Hepatocyte (in vitro differentiated cells): ENCODE data around the gene AMPD2. TPM values are rescaled to one million over a fixed set of nuclear protein-coding genes. Genes with fewer than 3 reads are reported as not detected.

Source experiments
- DNase-seq: peaks from one replicate; pipeline ENCODE4 v3.0.0-alpha.2; 2016; ENCODE audit warnings: low spot score
- H2AFZ ChIP-seq: fragments of 200-600 bp; sonication (generic); 2 replicates; pipeline ENCODE4 v1.6.0; 2016; ENCODE audit warnings: antibody characterized with exemption, mild to moderate bottlenecking
- H3K27ac ChIP-seq: fragments of 200-600 bp; sonication (generic); 2 replicates; pipeline ENCODE4 v1.5.1; 2016; ENCODE audit warnings: mild to moderate bottlenecking
- H3K27me3 ChIP-seq: fragments of 200-600 bp; sonication (generic); 2 replicates; pipeline ENCODE4 v1.6.1; 2016
- H3K36me3 ChIP-seq: fragments of 200-600 bp; sonication (generic); replicated peaks from 2 replicates; pipeline ENCODE4 v1.5.1; 2016; ENCODE audit warnings: low read depth; ENCODE audit not compliant: insufficient read depth
- H3K4me1 ChIP-seq: fragments of 200-600 bp; sonication (generic); 2 replicates; pipeline ENCODE4 v1.5.1; 2016; ENCODE audit warnings: mild to moderate bottlenecking, moderate library complexity; ENCODE audit not compliant: insufficient read depth
- H3K4me2 ChIP-seq: fragments of 200-600 bp; sonication (generic); 2 replicates; pipeline ENCODE4 v1.6.0; 2016
- H3K4me3 ChIP-seq: fragments of 200-600 bp; sonication (generic); 2 replicates; pipeline ENCODE4 v1.5.1; 2016; ENCODE audit warnings: mild to moderate bottlenecking
- H3K79me2 ChIP-seq: fragments of 200-600 bp; sonication (generic); 2 replicates; pipeline ENCODE4 v1.6.0; 2017; ENCODE audit warnings: mild to moderate bottlenecking
- H3K9me2 ChIP-seq: fragments of 200-600 bp; sonication (generic); replicated peaks from 2 replicates; pipeline ENCODE4 v1.6.0; 2017; ENCODE audit warnings: mild to moderate bottlenecking; ENCODE audit not compliant: insufficient read depth
- H3K9me3 ChIP-seq: fragments of 200-600 bp; sonication (generic); 2 replicates; pipeline ENCODE4 v1.5.1; 2016; ENCODE audit warnings: low read depth, mild to moderate bottlenecking
- H4K20me1 ChIP-seq: fragments of 200-600 bp; sonication (generic); 2 replicates; pipeline ENCODE4 v1.6.0; 2016; ENCODE audit warnings: mild to moderate bottlenecking; ENCODE audit not compliant: insufficient read depth, poor library complexity, severe bottlenecking
- EZH2 ChIP-seq: fragments of 200-600 bp; sonication (generic); IDR thresholded peaks from 2 replicates; pipeline ENCODE4 v1.6.1; 2016; ENCODE audit warnings: antibody characterized with exemption, mild to moderate bottlenecking, borderline replicate concordance
- EZH2phosphoT487 ChIP-seq: fragments of 200-600 bp; sonication (generic); IDR thresholded peaks from one replicate; pipeline ENCODE4 v1.6.1; 2018; ENCODE audit warnings: antibody characterized with exemption, mild to moderate bottlenecking, low read depth, moderate library complexity; ENCODE audit not compliant: unreplicated experiment, severe bottlenecking
- WGBS: methylation state at CpG from one replicate; pipeline ENCODE4 v1.1.6; 2016; ENCODE audit warnings: low lambda C conversion rate; ENCODE audit errors: missing lambda C conversion rate; 5-methylcytosine and 5-hydroxymethylcytosine counted together
- polyA plus RNA-seq: library from polyadenylated mRNA; unstranded; fragments of >200 nt; fragmentation: Nextera tagmentation; extraction: Ambion mirVana; gene quantifications from 2 replicates; pipeline ENCODE4 v1.2.1, GENCODE V29; 2016
- total RNA-seq: library from RNA; depleted of rRNA; stranded (reverse); fragments of >200 nt; gene quantifications from 2 replicates; pipeline ENCODE4 v1.2.3, GENCODE V29; 2014
- TF ChIP-seq, protein P1 (sequence below): fragments of 200-600 bp; sonication (generic); IDR thresholded peaks from 2 replicates; pipeline ENCODE4 v1.5.1; 2016; ENCODE audit warnings: antibody characterized with exemption, mild to moderate bottlenecking; ENCODE audit not compliant: poor library complexity

The AMPD2 gene
- total and polyA plus RNA-seq, 2 experiments from 2014 or later = 80.9 to 81.9 TPM

- Histone ChIP-seq H2AFZ (no peak overlapping the region), H4K20me1 (no peaks in the 10 kb centered on the region), H3K36me3 (no peaks in the 10 kb centered on the region), H3K4me1 (peaks cover 20% of the 10 kb centered on the region), H3K4me2 (peak overlapping the region; percentile 34), H3K4me3 (no peak overlapping the region), H3K9me2 (no peaks in the 10 kb centered on the region), H3K9me3 (no peaks in the 10 kb centered on the region), H3K79me2 (no peaks in the 10 kb centered on the region), H3K27me3 (no peaks in the 10 kb centered on the region), H3K27ac (no peak overlapping the region)
- TF ChIP-seq, protein P1, sequence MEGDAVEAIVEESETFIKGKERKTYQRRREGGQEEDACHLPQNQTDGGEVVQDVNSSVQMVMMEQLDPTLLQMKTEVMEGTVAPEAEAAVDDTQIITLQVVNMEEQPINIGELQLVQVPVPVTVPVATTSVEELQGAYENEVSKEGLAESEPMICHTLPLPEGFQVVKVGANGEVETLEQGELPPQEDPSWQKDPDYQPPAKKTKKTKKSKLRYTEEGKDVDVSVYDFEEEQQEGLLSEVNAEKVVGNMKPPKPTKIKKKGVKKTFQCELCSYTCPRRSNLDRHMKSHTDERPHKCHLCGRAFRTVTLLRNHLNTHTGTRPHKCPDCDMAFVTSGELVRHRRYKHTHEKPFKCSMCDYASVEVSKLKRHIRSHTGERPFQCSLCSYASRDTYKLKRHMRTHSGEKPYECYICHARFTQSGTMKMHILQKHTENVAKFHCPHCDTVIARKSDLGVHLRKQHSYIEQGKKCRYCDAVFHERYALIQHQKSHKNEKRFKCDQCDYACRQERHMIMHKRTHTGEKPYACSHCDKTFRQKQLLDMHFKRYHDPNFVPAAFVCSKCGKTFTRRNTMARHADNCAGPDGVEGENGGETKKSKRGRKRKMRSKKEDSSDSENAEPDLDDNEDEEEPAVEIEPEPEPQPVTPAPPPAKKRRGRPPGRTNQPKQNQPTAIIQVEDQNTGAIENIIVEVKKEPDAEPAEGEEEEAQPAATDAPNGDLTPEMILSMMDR = peak; percentile 84
- no peak for TF ChIP-seq EZH2
- peak; percentile 90 for DNase-seq
- WGBS = 47% methylated on average over 32 of the region's 32 CpGs
Observed at GRCh38 chr1:109643385-109644230, 24.0 kb downstream of the AMPD2 start.

GRCh38 chr1:109644670-109645069, 25.0 kb downstream of the AMPD2 start:
- H3K79me2 ChIP-seq = no peaks in the 10 kb centered on the region
- H3K4me2 ChIP-seq = peak overlapping the region; percentile 12
- peaks cover 20% of the 10 kb centered on the region for H3K4me1 ChIP-seq
- DNase-seq = peak; percentile 74
- no peak overlapping the region for H3K4me3 ChIP-seq
- H2AFZ ChIP-seq = no peak overlapping the region
- peak overlapping the region; percentile 60 for H3K27ac ChIP-seq
- H3K9me2 ChIP-seq = no peaks in the 10 kb centered on the region
- H3K9me3 ChIP-seq = no peaks in the 10 kb centered on the region
- TF ChIP-seq EZH2phosphoT487 = no peak
- WGBS = 21% methylated on average over 10 of the region's 10 CpGs
- H4K20me1 ChIP-seq = no peaks in the 10 kb centered on the region
- H3K36me3 ChIP-seq = no peaks in the 10 kb centered on the region
- no peaks in the 10 kb centered on the region for H3K27me3 ChIP-seq

DNA sequence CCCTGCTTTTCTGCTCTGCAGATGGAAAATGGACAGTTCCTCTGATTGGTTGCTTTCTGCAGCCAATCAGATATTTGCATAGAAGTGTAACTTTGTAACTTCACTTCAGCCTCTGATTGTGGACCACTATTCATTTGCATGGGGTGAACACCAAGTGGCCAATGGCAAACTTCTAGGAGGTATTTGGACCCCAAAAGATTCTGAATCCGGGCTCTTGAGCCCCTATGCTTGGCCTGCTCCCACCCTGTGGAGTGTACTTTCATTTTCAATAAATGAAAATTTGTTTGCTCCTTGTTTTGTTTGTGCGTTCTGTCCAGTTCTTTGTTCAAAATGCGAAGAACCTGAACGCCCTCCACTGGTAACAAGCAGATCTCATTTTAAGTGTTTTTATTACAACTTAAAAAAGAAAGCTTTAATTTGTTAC, 29.9 kb downstream of the AMPD2 start:
- TF ChIP-seq, protein P1 = peak; percentile 52
- TF ChIP-seq EZH2 (no peak), EZH2phosphoT487 (no peak)
- Histone ChIP-seq H3K9me3 (no peaks in the 10 kb centered on the region), H2AFZ (no peak overlapping the region), H4K20me1 (no peaks in the 10 kb centered on the region), H3K9me2 (no peaks in the 10 kb centered on the region), H3K27ac (peak overlapping the region; percentile 64), H3K4me3 (no peak overlapping the region), H3K36me3 (no peaks in the 10 kb centered on the region), H3K79me2 (no peaks in the 10 kb centered on the region), H3K27me3 (no peaks in the 10 kb centered on the region), H3K4me1 (peaks cover 9% of the 10 kb centered on the region), H3K4me2 (peak overlapping the region; percentile 58)
- DNase-seq = no peak
- WGBS = 69% methylated on average over 4 of the region's 4 CpGs

DNA sequence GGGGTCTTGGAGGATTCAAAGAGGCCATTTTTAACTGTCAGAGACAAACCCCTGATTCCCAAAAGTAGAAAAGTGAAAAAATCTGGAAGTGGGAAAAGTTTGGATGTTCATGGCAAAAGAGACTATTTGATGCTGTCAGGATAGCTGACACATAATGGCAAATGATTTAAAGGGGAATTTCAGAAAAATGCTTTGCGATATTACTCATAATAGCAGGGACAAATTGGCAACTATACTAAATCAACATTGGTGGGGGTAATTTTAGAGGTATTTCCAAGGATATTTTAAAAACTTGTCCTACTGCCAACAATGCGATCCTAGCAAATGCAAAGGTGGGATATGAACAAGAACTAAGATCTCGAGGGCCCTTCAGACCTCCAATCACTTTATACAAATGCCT, 31.0 kb downstream of the AMPD2 start:
- H3K4me2 ChIP-seq = no peak overlapping the region

More for the DNA sequence above, 31.0 kb downstream of the AMPD2 start:
- Histone ChIP-seq H3K27ac (no peak overlapping the region), H3K9me2 (no peaks in the 10 kb centered on the region), H3K36me3 (no peaks in the 10 kb centered on the region), H3K79me2 (peaks cover 6% of the 10 kb centered on the region), H3K4me3 (no peak overlapping the region), H3K9me3 (no peaks in the 10 kb centered on the region), H2AFZ (no peak overlapping the region), H4K20me1 (no peaks in the 10 kb centered on the region), H3K27me3 (no peaks in the 10 kb centered on the region), H3K4me1 (peaks cover 9% of the 10 kb centered on the region)
- TF ChIP-seq EZH2phosphoT487 (no peak), EZH2 (no peak)
- TF ChIP-seq, protein P1 = no peak
- no peak for DNase-seq
- 92% methylated on average over 3 of the region's 3 CpGs for WGBS
